ENCODE results near the gene WDR93.

The WDR93 gene

DNA sequence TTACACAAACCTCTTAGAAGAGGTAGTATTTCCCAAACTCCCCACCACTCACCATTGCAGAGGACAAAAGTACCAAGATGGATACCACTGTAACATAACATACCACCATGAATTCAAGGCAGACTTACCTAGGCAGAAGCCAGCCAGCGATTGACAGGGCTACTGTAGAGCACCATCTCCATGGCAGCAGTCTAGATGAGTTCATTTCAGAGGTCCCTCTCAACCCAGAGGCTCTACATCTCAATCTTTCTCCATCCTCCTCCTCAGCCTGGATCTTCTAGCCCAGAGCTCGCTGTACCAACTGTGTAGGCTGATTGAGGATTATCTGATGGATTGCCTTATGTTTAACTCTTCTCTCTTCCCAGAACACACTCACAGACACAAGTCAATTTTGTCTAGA lies 9.5 kb upstream of the WDR93 start:
- no peak overlapping the region for H3K4me3 ChIP-seq (ENCODE audit: low read depth, low read length)

DNA sequence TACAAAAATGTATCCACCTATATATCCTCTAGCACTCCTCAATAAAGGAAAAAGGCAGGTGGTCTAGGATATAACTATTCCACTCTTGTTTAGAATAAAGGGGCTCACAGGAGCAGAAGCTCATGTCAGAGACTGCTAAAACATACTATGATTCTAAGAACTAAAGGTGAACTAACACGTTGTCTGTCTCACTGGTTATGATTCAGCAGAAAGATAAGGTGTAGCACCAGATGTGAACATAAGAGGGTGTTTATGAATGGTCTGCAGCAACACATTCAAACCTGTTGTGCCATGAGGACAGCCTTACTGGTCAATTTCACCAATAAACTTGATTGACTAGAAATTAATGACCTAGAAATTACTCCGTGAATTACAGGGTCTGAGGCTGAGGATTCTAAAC lies 4.6 kb upstream of the WDR93 start:
- no peak overlapping the region for H3K4me3 ChIP-seq (ENCODE audit: low read depth, low read length)

- no peak overlapping the region for H3K4me3 ChIP-seq (ENCODE audit: low read depth, low read length)
Measured at GRCh38 chr15:89686522-89686921, 4.1 kb upstream of the WDR93 start.

DNA sequence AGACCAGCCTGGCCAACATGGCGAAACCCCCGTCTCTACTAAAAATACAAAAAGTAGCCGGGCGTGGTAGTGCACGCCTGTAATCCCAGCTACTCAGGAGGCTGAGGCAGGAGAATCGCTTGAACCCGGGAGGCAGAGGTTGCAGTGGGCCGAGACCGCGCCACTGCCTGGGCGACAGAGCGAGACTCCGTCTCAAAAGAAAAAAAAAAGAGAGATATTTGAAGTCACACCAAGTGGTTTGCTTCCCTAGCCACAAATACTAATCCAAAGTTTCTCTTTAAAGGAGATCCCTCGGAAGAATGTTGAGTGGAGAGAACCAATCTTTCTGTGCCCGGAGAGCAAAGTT lies 708 bp upstream of the WDR93 start:
- H3K4me3 ChIP-seq (ENCODE audit: low read depth, low read length) = peak overlapping the region; percentile 89

DNA sequence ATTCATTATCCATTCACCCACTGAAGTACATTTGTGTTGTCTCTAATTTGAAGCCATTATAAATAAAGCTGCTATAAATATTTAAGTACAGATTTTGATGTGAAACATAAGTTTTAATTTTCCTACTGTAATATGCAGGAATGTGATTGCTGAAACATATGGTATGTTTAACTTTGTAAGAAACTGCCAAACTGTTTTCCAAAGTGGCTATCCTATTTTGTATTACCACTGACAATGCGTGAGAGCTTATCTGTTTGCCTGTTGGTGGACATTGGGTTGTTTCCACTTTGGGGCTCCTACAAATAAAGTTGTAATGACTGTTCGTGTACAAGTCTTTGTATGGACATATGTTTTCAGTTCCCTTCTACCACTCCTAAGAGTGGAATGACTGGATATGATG lies 2.5 kb downstream of the WDR93 start:
- no peak overlapping the region for H3K4me3 ChIP-seq (ENCODE audit: low read depth, low read length)

GRCh38 chr15:89693696-89694095 lies 3.1 kb downstream of the WDR93 start:
- H3K4me3 ChIP-seq (ENCODE audit: low read depth, low read length) = no peak overlapping the region

DNA sequence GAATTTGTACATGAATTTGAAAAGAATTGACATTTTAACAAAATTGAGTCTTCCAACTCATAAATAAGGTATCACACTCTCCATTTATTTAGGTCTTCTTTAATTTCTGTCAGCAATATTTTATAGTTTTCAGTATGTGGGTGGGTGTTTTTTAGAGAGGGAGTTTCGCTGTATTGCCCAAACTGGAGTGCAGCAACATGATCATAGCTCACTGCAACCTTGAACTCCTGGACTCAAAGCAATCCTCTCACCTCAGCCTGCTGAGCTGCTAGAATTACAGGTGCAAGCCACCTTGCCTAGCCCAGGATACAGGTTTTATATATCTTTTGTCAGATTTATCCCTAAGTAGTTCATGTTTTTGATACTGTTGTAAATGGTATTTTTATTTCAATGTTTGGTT lies 4.6 kb downstream of the WDR93 start:
- no peak overlapping the region for H3K4me3 ChIP-seq (ENCODE audit: low read depth, low read length)

DNA sequence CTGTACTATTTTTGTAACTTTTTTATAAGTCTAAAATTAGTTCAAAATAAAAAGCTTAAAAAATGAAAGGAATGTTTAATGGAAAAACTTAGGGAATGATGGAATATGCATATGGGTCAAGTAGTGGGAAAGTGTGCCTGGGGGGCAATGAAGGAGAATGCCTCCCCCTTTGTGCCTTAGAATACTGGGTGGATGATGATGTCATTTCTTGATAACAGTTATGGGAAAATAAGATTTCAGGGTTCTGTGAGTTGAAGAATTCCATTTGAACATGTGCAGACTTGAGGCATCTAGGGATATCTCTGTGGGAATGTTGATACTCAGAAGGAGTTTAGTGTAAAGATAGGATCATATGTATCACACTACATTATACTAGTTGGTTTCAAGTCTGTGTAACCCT lies 13.8 kb downstream of the WDR93 start:
- no peak overlapping the region for H3K4me3 ChIP-seq (ENCODE audit: low read depth, low read length)

GRCh38 chr15:89707577-89707976 lies 17.0 kb downstream of the WDR93 start:
- no peak overlapping the region for H3K4me3 ChIP-seq (ENCODE audit: low read depth, low read length)

GRCh38 chr15:89714775-89715174 lies 24.2 kb downstream of the WDR93 start:
- no peak overlapping the region for H3K4me3 ChIP-seq (ENCODE audit: low read depth, low read length)

- H3K4me3 ChIP-seq (ENCODE audit: low read depth, low read length) = no peak overlapping the region
Measured at GRCh38 chr15:89723031-89723430, 32.4 kb downstream of the WDR93 start.

DNA sequence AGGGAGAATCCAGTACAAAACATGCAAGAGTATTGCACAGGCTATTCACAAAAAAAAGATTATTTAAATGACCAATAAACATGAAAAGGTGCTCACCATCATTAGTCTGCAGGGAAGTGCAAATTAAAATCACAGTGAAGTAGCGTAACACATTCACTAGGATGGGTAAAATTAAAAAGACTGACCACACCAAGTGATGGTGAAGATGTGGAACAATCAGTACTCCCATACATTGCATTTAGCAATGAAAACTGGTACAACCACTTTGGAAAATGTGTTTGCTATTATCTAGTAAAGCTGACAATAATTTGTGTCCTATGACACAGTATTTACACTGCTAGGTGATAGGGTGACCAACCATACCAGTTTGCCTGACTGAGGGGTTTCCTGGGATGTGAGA lies 34.0 kb downstream of the WDR93 start:
- no peak overlapping the region for H3K4me3 ChIP-seq (ENCODE audit: low read depth, low read length)

GRCh38 chr15:89725064-89725463 lies 34.5 kb downstream of the WDR93 start:
- no peak overlapping the region for H3K4me3 ChIP-seq (ENCODE audit: low read depth, low read length)

- H3K4me3 ChIP-seq (ENCODE audit: low read depth, low read length) = no peak overlapping the region
Measured at GRCh38 chr15:89728254-89728653, 37.6 kb downstream of the WDR93 start.

DNA sequence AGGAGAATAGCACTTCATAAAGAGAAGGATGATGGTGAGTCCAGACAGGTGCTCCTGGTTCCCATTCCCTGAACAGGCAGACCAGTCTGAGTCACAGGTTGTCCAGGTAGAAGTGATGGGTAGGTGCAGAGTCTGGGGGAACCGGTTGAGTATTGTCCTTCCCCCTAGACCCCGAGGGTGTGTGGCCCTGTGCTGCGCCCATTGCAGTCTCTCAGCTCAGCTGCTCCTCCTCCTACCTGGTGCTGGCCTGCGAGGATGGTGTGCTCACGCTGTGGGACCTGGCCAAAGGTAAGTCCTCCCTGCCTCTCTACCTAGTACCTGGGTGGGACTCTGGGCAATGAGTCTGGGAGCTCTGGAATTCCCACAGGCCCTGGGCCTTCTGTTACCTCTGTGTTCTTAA lies 40.7 kb downstream of the WDR93 start:
- no peak overlapping the region for H3K4me3 ChIP-seq (ENCODE audit: low read depth, low read length)

DNA sequence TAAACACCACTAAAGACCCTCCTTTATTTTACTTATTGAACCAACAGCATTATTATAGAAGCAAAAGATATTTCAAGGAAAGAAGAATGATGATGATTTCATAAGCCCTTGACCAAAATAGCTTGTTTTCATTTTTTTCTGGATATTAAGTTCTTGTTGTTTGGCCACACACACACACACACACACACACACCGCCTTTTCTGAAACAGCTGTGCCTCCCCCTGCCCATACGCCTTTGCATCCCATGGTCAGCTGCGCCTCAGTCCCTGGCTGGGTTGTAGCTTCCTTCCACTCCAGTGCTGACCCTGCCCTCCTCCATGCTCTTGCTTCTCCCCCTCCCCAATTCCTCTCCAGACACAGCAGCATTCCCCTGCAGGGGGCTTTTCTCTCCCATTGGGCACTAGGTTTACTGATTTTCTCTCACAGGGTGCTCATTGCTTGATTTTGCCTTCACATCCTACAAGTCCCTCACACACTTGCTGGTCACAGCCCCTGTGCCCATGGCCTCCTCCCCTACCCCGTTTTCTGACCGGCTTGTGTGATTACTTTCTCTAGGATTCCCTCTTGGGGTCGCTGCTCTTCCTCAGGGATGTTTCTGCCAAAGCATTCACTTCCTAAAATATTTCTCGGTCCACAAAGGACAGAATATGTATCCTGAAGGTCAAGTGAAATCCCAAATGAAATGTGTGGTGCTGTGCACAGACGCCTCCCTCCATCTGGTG lies 42.0 kb downstream of the WDR93 start:
- no peak overlapping the region for H3K4me3 ChIP-seq (ENCODE audit: low read depth, low read length)

- no peak overlapping the region for H3K4me3 ChIP-seq (ENCODE audit: low read depth, low read length)
Measured at GRCh38 chr15:89735773-89736172, 45.2 kb downstream of the WDR93 start.

DNA sequence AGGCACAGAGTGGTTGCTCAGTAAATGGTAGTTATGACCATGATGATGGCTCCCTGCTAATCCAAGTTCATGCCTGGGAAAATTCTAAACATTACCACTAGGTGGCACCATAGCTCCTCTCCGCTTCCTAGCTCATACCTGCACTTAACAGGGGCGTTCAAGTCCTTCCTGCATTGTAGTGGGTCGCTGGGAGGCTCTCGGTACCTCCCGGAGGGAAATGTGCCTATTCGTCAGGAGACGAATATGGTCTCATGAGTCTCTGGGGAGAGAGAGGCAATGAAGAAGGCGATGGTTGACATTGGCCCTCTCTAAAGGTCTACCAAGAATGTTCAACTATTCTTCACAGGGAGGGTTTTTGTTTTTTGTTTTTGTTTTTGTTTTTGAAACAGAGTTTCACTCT lies 49.5 kb downstream of the WDR93 start:
- H3K4me3 ChIP-seq (ENCODE audit: low read depth, low read length) = no peak overlapping the region

GRCh38 chr15:89743011-89743410 lies 52.4 kb downstream of the WDR93 start:
- H3K4me3 ChIP-seq (ENCODE audit: low read depth, low read length) = no peak overlapping the region

- H3K4me3 ChIP-seq (ENCODE audit: low read depth, low read length) = no peak overlapping the region
Measured at GRCh38 chr15:89743594-89743993, 53.0 kb downstream of the WDR93 start.

DNA sequence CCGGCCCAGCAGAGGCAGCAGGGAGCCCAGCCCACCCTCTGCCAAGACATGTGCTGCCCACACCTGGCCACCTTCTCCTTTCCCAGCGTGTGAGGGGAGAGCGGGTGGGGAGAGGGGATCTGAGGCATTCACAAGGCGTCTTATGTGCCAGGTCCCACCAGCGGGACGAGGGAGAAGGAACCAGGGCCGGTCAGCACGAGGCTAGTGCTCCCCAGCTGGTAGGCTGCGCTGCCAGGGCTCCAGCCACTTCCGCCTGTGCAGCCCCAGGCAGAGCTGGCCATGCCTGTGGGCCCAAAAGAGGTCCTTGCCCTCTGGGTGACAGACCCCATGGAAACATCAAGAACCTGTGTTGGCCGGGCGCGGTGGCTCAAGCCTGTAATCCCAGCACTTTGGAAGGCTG lies 54.5 kb downstream of the WDR93 start:
- H3K4me3 ChIP-seq (ENCODE audit: low read depth, low read length) = no peak overlapping the region

- no peak overlapping the region for H3K4me3 ChIP-seq (ENCODE audit: low read depth, low read length)
Measured at GRCh38 chr15:89745768-89746167, 55.2 kb downstream of the WDR93 start.

GRCh38 chr15:89746386-89746780 lies 55.8 kb downstream of the WDR93 start:
- H3K4me3 ChIP-seq (ENCODE audit: low read depth, low read length) = no peak overlapping the region
